Right ventricle myocardium inferior (tissue), 1 donor: ENCODE measurements around the gene TXNRD1. TPM values are rescaled to one million over a fixed set of nuclear protein-coding genes. Genes with fewer than 3 reads are reported as not detected.
A peak's percentile ranks its signal among the peaks of the same experiment; 100 is the strongest.
"Not testable (repeated sequence)": the region's sequence is repeated elsewhere in the genome, so short reads cannot be mapped to it uniquely, and the experiment has no call there.

Experiments
- ATAC-seq: fragments of 200-7000 bp; cut with Tn5 transposase; one replicate; pipeline ENCODE4 v1.9.1; 2020; ENCODE audit warnings: mild to moderate bottlenecking, moderate library complexity
- DNase-seq: peaks from one replicate; pipeline ENCODE4 v3.0.0; 2021; ENCODE audit errors: missing footprints
- intact Hi-C: fragments of 100-400 bp; cut with DNase I; formaldehyde crosslinking; loops from one replicate; pipeline ENCODE4 v1.11.0; 2022
- total RNA-seq: library from RNA; stranded (reverse); fragmentation: NEBNext Ultra II Directional; extraction: Animal tissue kit (Norgen Biotek cat#: 25700); gene quantifications from one replicate; pipeline ENCODE4 v1.2.1, GENCODE V29; 2021
- donor health status: DM: no; HTN: yes; CAD: no; lungs with severe emphysema.

TXNRD1 gene
- total RNA-seq, 1 donor from 2014 or later = 89.3 TPM

DNA sequence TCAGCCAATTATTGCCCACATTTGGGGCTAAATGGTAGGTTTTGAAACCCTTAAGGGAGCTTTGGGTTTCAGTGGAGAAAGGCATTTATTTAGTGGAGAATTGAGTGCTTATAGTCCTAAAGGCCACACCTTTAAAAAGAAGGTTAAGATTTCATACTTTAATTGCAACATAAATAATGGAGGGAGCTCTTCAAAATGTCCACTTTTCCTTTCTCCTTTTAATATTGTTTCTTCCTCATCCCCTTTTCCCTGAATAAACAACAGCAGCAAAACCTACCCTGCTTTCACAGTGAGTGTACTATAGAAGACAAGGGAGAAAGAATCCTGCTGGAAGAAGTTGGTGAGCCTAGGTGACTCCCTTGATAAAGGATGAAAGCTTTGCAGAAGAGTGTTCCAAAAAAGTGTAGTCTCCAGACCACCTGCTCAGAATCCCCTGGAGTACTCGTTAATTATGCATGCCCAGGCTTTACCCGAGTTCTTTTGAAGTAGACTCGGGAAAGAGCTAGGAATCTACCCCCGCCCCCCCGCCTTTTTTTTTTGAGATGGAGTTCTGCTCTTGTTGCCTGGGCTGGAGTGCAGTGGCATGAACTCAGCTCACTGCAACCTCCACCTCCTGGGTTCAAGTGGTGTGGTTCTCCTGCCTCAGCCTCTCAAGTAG, 76.4 kb downstream of the TXNRD1 start:
- intact Hi-C loops = no loop called here
- no peak for ATAC-seq
- DNase-seq = no peak

DNA sequence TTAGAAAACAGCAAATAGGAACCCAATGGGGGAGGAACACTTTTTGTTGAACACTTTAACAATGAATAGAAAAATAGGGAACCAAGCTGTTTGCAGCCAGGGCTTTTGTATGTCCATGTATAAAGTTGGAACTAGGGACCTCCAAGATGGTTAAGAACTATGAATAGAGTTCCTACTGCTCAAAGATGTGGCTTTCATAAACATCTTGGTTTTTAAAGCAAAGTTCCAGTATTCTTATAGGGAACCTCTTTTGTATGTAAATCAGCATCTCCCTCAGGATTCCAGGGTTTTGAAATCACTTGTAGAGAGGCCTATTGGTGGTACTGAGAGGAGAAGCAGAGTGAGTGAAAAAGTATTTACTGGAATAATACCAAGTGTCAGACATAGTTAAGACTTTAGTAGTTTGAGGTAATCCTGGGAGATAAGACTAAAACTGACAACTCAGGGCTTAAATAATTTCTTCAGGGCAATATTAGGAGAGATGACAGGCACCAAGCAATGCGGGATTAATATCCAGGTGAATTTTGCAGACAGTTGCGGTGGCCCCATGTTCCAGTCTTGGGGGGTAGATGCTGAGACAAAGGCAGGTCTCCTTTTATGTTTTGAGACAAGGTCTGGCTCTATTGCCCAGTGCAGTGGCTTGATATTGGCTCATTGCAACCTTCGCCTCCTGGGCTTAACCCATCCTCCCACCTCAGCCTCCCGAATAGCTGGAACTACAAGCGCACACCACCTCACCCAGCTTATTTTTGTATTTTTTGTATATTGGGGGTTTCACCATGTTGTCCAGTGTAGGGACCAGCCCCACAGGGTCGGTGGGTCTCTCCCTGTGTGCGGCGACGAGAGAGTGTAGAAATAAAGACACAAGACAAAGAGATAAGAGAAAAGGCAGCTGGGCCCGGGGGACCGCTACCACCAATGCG, 77.6 kb downstream of the TXNRD1 start:
- DNase-seq (no peak), ATAC-seq (no peak)

DNA sequence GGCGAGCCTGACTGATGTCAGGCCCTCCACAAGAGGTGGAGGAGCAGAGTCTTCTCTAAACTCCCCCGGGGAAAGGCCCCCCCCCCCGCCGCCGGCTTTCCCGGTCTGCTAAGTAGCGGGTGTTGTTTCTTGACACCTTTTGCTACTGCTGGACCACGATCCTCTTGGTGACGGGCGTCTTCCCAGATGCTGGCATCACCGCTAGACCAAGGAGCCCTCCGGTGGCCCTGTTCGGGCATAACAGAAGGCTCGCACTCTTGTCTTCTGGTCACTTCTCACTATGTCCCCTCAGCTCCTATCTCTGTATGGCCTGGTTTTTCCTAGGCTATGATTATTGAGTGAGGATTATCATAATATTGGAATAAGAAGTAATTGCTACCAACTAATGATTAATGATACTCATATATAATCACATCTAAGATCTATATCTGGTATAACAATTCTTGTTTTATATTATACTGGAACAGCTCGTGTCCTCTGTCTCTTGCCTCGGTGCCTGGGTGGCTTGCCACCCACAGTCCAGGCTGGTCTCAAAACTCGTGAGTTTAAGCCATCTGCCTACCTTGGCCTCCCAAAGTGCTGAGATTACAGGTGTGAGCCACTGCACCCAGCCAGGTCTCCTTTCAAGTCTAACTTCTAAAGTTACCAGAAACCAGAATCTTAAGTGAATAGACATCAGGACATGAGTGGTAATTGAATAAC, 78.7 kb downstream of the TXNRD1 start:
- ATAC-seq, intact Hi-C loops: not testable (repeated sequence)
- DNase-seq = peak; percentile 74

More for the DNA sequence above, 77.6 kb downstream of the TXNRD1 start:
- intact Hi-C loops = no loop called here

DNA sequence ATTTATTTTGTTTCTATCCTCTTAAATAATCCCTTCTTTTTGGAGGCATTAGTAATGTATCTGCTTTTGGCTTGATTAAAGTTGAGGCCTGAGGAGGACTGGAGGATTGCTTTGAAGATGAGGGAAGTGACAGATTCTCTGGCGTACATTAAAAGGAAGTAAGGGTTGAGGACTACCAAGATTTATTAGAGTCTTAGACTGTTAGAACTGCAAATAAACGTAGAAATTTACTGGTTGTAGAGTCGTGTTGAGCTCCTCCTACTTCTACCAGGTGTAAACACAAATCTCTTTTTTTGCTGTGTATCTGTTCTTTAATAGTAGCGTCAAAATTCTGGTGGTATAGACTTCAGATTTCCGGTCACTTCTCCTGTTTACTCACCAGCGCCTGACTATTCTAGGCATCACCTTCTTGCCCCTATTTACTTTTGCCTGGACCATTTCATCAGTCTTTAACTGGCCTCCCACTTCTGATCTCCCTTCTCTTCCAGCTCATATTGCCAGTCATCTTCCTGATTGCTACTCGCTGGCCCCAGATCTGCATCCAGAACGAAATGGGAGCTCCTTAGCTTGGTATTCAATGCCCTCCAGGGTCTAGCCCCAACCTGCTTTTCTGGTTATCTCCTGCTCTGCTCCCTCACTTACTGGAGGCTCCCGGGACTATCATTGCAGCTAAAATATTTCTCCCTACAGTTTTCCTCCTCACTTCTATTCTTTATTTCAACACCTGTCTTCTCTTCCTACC, 79.5 kb downstream of the TXNRD1 start:
- intact Hi-C loops = no loop called here
- DNase-seq (no peak), ATAC-seq (no peak)

DNA sequence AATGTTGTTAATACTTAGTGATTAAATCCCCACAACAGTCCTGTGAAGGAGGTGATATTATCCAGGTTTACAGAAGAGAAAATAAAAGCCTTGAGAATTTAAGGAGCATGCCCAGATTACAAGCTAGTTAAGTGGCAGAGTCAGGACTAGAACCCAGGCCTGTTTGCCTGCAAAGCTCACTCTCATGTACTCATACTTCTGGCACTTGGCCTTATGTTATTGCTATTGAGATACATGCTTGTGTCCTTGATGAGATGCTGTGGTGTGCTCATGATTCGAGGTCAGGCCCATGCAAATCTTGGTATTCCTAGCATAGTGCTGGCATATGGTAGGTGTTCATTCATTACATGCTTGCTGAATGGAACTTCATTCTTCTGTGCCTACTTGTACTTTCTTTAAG, 80.4 kb downstream of the TXNRD1 start:
- no peak for ATAC-seq
- intact Hi-C loops = no loop called here
- DNase-seq = no peak

DNA sequence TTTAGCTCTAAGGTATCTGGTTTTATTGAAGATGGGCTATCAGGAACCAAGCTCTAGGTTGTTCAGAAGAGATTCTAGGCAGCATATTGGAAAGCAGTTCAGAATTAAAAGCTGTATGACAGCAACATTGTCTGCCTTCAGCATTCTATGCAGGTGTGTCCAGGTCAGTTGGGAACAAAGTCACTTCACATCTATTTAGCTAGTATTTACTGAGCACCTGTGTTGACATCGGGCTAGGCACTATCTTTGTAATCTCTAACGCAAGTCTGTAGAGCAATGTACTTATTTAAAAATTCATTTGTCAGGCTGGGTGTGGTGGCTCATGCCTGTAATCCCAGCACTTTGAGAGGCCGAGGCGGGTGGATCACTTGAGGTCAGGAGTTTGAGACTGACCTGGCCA, 81.1 kb downstream of the TXNRD1 start:
- DNase-seq (no peak), ATAC-seq (no peak)
- intact Hi-C loops = no loop called here

DNA sequence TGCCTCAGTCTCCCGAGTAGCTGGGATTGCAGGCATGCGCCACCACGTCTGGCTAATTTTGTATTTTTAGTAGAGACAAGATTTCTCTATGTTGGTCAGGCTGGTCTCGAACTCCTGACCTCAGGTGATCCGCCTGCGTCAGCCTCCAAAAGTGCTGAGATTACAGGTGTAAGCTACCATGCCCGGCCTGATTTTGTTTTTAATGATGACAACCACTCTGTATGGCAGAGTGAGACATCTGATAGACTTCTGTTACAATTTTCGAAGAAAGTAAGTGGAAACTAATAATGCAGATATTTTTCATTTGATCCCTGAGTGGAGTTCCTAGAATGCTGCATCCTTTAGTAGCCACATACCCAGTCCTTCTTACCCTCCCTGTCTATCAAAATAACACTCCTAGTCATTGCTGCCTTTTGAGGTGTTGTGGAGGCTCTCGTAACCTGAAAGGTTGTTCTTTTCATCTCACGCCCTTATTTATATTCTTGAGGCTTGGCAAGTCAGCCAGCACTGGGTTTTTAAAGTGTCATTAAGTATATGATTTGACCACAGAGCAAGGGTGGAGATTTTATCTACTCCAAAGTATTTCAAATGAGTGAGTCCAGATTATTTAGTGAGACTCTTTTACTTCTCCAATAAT, 82.0 kb downstream of the TXNRD1 start:
- intact Hi-C loops = no loop called here
- ATAC-seq = no peak
- no peak for DNase-seq

DNA sequence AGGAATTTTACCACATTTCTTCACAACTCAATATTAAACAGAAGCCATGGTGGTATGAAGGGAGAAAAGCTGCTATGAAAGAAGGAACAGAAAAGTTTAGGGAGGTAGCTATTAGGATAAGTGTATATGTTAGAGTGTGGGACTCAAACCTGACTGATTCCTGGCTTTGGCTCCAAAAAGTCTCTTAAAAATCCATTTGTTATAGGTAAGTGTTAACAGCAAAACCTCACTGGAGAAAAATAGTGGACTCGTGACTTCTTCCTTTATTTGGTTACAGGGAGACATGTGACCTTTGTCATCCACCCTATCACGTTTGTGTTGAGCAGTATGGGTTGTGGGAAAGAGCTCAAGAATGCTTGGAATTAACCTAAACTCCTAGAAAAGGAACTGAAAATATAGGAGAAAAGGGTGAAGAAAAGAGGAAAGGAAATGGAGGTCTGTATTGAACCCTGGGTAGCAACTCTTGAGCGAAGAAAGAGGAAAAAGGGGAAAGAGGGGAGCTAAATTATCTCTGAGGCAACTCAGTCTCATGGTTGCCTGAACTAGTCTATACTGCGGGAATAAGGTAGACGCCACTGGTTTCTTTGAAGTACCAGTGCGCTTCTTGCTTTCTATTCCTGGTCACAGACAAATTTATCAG, 84.4 kb downstream of the TXNRD1 start:
- DNase-seq (no peak), ATAC-seq (no peak)
- intact Hi-C loops = no loop called here

DNA sequence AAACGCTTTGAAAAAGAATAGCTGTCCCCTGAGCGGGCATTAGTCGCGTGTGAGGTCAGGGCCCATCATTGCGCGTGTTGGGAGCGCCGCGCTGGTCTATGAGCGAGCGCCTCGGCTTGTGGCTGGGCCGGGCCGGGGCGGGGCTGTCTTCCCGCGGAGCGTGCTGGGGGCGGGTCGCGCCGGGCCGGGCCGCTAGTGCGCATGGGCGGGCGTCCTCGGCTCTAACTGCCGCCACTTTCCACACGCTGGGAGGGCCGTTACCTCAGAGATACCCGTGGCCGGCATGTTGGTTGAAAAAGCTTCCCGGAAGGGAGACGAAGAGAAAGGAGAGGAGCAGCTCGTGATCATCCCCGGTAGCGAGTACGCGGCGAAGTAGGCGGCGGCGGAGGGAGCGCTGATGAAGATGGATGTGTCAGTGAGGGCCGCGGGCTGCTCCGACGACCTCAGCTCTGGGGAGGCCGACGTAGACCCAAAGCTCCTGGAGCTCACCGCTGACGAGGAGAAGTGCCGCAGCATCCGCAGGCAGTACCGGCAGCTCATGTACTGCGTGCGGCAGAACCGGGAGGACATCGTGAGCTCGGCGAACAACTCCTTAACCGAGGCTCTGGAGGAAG, 88.1 kb downstream of the TXNRD1 start, which contains the start of gene EID3:
Gene EID3, plus strand, starts transcription at position 202 of the 614 bp plus-strand sequence. Its CDS starts 196 bp downstream, at position 398.
- ATAC-seq (peak; percentile 100), DNase-seq (peak; percentile 95)
- intact Hi-C loops = loop anchor here (2.0 kb wide), 1 partner anchor 89 kb away; the partner anchor contains the start of gene TXNRD1

DNA sequence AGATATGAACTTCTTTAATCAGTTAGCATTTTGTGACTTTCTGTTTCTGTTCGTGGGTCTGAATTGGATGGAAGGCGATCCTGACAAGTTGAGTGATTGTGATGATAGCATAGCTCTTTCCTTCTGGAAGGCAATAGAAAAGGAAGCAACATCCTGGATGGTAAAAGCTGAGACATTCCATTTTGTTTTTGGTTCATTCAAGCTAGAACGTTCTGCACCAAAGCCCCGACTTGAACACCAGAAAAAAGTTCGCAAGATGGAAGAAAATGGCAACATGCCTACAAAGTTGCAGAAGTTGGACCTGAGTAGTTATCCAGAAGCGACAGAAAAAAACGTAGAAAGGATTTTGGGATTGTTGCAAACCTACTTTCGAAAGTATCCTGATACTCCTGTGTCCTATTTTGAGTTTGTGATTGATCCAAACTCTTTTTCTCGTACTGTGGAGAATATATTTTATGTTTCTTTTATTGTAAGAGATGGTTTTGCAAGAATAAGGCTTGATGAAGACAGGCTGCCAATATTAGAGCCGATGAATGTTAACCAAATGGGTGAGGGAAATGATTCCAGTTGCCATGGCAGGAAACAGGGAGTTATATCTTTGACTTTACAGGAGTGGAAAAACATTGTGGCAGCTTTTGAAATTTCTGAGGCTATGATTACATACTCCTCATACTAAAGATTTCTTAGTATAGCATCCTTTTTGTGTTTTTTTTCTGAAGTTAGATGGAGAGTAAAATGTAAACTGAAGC, 88.9 kb downstream of the TXNRD1 start:
- ATAC-seq (no peak), DNase-seq (no peak)
- intact Hi-C loops = no loop called here

DNA sequence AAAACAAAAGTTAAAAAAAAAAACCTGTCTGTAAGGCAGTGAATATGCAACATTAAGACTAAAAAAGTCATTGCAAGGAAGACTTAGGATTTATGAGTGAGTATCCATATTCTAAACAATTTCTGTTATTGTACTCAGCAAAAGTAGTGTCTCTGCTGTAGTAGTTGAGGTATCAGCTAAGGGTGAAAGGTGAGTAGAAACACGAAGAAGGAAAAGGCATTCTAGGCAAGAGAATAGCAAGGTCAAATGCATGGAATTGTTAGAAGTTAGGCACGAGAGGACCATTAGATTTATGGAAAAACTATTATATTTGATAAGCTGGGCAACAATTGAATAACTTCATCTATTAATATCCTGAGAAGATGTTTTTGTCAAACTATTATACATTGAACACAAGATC, 89.8 kb downstream of the TXNRD1 start:
- DNase-seq (no peak), ATAC-seq (no peak)
- intact Hi-C loops = no loop called here

DNA sequence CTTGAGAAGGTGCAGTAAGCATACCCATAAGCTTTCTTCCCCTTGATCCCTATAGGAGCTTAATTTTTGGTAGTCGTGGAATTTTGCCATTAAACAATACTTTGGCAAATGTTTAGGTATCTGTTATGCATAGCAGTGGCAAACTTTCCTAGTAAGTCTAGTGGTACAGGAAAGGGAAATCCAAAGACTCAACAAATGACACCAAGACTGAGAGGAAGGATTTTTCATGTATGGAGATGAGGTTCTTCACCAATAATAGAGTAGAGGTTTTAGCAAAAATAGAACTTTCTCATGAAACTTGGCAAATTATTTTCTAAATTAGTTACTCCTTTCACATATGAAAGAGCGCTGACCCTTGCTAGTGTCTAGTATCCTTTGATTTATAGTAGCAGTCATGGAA, 90.8 kb downstream of the TXNRD1 start:
- intact Hi-C loops = no loop called here
- DNase-seq = no peak
- ATAC-seq = no peak

DNA sequence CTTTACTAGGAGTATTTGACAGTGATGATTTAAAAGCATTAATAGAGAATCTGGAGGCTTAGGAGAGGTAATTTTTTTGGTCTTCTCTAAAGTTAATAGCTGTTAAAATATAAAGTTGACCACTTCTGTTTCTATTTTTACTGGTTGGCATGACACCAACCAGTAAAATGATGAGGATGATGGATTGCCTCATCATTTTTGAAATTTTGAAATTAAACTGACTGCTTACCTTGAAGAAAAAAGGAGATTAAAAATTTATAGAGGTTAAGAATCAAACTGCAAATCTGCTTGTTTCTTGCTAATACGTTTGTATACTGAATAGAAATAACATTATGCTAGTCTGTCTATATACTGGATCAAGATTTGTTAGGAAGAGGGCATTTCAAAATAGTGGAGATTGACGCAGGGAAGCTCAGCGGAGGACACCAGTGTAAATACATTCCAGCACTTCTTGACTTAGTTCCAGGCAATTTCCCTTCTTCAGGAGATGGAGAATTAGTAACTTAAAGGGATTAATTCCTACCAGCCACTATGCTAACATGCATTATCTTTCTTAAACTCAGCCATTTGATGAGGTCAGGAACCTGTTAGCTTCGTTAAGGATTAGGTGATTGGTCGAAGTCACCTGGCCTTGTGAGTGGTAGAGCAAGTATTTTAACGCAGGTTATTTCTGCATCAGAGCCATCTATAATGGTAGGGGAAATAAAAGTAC, 91.5 kb downstream of the TXNRD1 start:
- DNase-seq (no peak), ATAC-seq (no peak)
- intact Hi-C loops = no loop called here

DNA sequence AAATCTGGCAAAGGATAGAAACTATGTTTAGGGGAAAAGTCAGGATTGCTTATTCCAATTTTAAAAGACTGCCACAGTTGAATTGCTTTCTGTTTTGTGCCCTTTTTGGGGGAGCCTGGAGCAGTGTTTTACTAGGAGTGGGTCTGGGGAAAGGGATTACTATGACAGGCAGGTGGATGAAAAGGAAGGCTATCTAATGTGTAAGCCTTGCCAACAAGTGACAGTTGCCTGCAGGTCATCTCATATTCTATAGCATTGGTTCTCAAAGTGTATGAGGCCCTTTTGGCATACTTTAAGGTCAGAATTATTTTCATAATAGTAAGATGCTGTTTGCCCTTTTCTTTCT, 92.0 kb downstream of the TXNRD1 start:
- intact Hi-C loops = no loop called here
- DNase-seq (no peak), ATAC-seq (no peak)

DNA sequence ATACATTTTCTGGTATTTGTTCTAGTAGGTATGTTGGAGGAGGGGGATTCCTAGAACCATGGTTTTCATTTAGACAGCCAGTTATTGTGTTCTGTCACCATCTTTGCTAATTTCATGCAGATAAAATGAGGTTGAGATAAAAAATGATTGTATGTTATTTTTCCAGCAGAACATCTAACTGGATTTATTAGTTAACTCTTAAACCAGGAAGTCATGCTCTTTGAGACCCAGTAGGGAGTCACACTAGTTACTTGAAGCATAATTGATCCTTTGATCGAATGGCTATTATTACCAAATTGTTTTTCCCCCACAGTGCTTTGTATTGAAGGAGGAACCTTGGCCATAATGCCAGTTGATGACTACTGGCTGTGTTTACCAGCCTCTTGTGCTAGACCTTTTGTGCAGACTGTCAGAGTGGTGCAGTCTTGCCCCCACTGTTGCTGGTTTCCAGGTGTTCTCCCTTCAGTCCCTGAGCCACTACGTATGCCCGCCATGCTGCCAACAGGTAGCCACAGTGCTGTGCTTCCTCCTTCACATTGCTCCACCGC, 93.9 kb downstream of the TXNRD1 start:
- DNase-seq (no peak), ATAC-seq (no peak)
- intact Hi-C loops = no loop called here
